NCI-H187 (cell line): ENCODE measurements around the gene GATA5.
A peak's percentile ranks its signal among the peaks of the same experiment; 100 is the strongest.
"Not testable (repeated sequence)": the region's sequence is repeated elsewhere in the genome, so short reads cannot be mapped to it uniquely, and the experiment has no call there.

ENCODE experiments used
- DNase-seq, 2 experiments: peaks; one replicate each; lab custom pipeline; 2025; lab: John Stamatoyannopoulos, UW

The GATA5 gene

DNA sequence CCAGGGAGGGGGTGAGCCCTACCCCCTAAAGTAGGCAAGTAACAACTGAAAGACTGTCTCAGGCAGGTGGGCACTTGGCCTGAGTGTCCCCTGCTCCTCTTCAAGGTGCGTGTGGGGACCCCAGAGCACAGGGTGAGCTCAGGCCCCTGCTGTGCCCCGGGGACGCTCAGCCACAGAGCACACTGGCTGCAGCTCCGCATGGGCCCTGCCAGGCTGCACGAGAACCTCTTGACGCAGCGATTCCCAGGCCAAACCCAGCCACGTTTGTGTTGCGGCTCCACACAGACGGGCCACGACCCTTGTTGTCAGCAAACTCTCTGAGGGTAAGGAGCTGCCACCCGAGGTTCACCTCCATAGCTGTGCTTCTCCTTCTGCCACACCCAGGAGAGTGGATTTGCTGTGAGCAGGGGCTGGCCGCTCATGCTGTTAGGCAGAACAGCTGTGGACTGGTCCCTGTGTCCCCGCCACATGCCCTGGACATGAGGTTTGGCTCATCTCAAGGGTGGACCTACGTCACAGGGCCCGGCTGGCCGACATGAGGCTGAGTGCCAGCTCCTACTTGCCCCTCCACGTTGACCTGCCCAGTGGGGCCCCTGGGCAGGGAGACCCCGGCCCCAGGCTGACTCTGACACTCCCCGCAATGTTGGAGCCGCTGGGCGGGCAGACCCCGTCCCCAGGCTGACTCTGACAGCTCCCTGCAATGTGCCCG is 29.7 kb upstream of the GATA5 start:
- DNase-seq = no peak

DNA sequence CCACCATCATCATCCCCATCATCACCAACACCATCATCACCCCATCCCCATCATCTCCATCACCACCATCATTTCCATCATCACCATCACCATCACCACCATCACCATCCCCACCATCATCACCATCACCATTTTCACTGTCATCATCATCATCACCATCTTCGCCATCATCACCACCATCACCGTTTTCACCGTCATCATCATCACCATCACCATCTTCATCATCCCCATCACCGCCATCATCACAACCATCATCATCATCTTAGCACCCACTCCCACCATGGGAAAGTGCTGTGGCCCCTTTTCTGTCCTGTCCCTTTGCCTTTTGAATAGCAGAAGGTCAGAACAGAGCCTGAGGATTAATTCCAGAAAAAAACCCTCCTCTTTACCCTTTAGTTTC is 28.5 kb upstream of the GATA5 start:
- DNase-seq = no peak

DNA sequence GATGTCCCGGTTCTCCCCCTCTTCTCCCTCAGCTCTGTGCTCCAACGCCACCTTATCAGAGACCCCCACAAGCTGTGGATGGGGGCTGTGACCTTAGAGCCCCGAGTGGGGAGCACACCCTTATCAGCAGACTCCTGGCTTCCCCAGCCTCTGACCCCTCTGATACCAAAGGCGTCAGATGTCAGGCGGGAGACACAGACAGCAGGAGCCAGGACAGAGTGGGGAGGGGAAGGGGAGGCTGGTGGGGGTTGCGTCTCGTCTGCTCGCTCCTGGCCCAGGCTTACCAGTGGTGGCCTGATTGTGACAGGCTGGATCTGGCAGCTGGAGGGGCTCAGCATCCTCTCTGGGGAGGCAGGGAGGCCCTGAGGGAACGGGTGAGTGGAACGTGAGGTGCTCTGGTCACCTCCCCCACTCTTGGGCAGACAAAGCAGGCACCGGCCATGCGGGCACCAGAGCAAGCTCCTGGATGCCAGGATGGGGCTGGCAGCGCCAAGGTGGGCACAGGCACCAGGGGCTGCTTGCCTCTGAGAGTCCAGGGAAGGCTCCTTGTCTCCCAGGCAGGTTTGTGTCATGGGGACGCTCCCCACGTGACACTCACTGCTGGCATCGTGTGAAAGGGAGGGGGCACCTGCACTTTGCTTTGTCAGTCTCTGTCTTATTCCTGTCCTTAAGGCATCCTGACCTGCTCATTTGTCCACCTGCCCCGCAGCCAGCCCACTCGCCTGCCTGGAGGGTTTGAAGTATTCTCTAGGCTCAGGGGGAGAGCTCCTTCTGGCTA is 27.8 kb upstream of the GATA5 start:
- no peak for DNase-seq

DNA sequence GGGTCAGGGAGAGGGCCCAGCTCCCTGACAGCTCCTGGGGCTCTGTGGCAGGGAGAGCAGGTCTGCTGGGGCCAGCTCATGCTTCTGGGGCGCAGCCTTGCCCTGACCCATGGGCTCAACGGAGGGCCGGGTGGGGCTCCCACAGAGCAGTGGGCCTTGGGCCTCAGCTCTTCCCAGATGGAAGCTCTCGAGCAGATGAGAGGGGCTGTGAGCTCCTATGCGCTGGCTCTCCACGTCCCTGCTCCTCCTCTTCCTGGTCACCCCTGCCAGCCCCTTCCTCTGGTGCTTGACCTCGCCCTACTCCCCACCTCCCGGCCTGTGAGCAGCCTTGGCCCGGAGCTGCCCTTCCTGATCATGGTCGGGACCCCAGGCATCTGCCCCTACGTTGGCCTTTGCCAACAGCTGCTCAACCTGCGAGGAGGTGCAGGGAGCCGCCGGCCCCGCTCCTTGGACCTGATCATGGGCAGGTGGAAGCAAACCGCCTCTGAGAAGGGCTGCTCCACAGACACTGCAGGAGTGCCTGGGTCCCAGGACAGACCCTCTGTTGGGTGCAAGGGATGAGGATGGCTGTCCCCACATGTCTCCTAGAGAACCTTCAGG is 26.8 kb upstream of the GATA5 start:
- no peak for DNase-seq

DNA sequence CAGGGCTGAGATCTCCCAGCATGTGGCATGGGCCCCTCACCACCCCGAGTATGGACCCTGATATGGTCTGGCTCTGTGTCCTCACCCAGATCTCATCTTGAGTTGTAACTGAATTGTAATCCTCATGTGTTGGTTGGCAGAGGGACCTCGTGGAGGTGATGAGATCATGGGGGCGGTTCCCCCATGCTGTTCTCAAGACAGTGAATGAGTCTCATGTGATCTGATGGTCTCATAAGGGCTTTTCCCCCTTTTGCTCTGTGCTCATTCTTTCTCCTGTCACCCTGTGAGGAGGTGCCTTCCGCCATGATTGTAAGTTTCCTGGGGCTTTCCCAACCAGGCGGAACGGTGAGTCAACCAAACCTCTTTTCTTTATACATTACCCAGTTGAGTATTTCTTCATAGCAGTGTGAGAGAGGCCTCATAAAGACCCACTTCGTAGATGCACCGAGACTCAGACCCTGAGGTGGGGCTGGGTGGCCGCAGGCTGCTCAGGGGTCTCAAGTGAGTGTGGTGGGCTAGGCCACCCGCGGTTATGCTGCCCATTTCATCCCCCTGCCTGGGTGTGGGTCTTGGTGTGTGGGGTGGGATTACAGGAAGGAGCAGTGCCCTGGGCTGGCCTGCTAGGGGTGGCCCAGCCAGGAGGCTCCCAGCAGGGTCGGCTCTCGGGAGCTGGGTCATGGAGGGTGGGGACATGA is 26.2 kb upstream of the GATA5 start:
- no peak for DNase-seq

DNA sequence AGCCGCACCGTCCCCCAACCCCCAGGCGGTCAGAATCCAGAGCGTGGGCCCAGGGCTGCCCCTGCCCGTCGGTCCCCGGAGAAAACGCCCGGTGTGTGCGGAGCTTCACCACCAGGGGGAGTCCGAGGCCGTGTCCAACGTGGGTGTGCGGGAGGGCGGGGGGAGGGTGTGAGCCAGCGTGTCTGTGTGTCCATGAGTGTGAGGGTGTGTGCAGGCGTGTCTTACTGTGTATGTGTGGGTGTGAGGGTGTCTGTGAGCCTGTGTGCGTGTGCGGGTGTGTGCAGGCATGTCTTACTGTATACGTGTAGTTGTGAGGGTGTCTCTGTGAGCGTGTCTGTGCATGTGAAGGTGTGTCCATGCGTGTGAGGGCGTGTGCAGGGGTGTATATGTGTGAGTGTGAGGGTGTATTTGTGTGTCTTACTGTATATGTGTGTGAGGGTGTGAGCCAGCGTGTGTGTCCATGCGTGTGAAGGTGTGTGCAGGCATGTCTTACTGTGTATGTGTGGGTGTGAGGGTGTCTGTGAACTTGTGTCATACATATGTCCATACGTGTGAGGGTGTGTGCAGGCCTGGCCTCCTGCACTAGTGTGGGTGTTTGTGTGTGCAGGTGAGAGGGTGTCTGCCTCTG is 24.6 kb upstream of the GATA5 start:
- DNase-seq = peak; percentile 26 to 50

DNA sequence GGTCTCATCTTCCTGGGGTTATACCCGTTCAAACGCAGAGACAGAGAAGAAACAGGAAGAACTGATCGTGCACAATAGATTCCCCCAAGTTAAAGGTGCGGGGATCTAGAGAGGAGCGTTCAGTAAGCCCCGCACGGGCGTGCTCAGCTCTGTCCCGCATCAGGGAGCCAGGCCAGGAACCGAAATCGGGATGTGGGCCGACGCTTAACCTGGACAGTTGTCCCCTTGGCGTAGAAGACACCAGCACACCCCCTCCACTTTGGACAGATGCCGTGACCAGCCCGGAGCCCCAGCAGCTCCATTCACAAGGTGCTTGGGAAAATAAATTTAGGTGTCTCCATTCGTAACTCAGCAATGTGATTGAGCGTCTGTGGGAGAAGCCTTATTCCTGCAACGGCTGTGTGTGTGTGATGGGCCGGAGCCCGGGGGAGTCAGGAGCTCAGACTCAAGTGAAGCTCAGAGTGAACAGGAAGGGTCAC is 24.0 kb upstream of the GATA5 start:
- no peak for DNase-seq

DNA sequence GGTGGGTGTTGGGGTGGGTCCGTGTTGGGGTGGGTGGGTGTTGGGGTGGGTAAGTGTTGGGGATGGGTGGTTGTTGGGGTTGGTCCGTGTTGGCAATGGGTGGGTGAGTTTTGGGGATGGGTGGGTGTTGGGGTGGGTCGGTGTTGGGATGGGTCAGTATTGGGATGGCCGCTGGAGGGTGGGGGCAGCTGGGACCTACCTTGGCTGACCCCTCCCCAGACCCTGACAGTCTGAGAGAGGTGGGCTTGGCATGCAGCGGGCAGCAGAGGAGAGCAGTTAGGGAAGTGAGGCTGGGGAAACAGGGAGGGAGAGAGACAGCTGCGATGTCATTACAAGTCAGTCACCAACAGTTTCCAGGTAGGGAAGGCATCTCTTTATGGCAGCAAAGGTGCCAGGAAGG is 23.1 kb upstream of the GATA5 start:
- DNase-seq = no peak

DNA sequence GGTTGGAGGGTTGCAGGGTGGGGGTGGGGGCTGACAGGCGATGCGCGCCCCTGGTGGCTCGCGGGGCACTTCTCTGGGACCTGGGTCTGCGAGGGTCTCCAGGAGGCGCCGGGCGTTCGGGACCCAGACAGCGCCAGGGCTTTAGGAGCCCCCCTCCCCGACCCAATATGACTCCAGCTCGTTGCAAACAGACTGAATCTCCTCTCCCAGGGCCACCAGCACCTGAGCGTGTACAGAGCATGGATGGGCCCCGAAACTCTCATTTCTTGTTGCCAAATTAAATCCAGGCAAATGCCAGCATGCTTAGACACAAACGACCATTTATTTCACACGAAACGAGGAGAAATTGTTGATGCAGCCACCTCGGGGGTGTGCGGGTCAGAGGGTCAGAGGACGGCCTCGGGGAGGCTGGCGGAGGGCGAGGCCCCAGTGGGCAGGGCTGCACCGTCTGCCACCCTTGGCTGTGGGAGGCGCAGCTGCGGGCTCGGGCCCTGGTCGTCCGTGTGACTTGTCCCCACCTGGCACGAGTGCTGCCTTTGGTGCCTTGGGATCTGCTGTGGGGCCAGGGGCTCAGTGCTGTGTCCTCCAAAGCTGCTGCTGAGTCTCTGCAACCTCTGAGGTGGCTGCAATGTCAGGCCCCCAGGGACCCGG is 20.9 kb upstream of the GATA5 start:
- DNase-seq = peak in 1 of 2 experiments; percentile 10

DNA sequence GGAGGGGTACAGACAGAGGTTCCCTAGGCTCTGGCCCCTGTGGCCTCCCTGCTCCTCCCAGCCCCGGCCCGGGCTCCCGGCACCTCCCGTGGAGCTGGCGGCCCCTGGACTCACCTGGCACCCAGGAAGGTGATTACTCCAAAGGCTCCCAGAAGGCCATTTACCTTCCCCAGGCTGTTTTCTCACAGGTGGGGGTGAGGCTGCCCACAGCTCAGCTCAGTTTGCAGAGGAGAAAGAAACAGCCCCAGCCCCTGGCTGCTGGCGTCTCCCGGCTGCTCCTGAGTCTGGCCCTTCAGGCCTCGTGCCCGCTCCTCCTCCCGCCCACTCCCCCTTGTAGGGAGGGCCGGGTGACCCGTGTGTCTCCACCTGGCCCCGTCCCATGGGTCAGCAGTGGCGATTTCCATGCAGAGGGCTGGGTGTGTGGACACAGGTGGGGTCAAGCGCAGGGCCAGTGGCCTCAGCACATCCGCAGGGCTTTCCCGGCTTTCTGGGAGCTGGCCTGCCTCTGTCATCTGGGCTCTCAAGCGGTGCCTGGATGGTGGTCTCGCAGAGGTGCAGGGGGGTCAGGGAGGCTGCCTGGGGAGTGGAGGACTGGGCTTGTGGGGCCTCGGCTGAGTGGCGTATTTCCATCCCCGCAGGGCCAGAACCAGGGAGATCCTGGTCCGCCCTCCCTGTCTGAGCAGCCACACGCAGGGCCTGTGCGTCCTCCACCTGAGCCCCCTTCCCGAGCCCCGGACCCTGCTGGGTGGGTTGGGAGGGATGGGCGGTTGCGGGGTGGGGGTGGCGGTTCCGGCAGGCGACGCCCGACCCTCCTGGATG is 20.2 kb upstream of the GATA5 start:
- DNase-seq = no peak

DNA sequence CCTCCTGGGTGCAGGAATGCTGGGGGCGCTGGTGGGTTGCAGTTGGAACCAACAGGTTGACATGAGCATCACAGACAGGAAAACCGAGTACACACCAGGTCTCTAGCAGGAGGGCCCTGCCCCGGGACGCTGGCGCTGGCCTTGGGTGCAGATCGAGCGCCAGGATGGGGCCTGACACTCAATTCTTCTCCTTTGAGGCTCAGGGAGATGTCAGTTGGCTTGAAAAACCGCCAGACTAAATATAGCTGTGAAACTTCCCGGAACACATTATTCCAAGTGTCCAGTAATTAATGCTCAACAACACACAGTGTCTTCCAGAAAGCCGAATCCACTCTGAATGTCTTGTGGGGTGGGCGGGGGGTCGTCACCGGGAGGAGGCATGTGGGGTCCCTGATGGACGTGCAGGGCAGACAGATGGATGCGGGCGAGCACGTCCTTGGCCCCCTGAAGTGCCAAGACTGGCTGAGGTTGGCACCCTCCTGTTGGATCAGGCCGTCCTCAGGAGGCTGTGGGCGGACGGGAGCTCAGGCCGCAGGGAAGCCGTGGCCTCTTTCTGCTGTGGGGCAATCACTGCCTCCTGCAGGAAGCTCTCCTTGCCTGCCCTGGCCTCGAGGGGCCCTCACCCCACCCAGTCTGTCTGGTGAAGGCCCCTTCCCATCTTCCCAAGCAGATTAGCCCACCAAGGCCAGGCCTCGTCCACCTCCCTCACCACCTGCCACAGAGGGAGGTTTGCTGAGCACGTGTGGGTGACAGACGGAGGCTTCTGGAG is 19.4 kb upstream of the GATA5 start:
- DNase-seq = no peak

DNA sequence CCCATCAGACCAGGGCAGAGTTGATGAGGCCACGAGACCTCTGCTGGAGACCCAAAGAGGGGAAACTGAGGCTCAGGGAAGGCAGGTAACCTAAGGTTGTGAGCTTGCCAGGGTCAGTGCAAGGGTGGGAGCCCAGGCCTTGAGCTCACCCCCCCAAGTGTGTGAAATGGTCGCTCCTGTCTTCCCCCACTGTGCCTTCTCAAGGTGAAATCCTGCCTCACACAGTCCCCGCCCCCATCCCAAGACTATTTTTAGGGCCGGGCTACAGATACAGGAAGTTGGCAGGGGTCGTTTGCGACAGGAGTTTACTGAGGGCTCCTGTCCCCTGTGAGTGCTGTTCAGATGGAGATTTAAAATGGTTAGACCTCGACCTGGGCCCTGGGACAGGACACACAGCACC is 18.7 kb upstream of the GATA5 start:
- no peak for DNase-seq

DNA sequence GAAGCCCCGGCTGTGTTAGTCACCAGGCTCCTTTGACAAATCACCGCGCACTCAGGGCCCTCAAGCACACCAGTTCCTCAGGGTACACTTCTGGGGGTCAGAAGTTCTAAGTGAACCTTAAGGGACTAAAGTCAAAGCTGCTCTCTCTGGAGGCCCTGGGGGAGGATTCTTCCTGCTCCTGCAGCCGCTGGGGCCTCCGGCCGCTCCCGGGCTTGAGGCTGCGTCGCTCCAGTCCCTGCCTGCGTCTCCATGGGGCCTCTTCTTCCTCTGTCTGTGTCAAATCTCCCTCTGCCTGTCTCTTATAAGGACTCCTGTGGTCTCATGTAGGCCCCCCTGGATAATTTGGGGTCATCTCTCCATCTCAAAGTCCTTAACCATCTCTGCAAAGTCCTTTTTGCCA is 18.1 kb upstream of the GATA5 start:
- DNase-seq = no peak

DNA sequence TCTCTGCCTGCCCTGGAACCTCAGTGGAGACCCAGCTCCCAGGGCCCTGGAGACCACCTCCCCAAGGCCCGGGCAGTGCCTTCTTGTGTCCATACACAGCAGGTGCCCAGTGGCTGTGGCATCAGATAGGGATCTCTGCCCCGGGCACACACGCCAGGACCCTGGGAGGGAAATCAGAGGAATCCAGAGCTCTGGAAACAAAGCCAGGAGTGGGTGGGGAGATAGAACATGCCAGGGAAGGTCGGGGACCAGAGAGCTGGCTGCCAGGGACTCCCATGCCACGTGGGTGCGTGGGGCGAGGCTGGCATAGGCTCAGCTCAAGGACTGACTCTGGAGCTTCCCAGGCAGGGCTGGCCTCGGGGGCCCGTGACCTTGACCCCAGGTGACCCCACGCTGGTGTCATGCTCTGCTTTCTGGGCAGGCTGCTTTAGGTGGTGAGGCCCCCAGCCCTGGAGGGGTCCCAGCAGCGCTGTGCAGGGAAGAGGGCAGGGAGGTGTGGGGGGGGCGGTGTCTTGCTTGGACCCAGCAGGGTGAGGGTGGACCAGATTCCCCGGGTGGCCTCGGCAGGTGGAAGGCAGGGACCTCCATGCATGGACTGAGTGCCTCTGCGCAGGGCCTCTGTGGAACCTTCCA is 17.6 kb upstream of the GATA5 start:
- DNase-seq = no peak

DNA sequence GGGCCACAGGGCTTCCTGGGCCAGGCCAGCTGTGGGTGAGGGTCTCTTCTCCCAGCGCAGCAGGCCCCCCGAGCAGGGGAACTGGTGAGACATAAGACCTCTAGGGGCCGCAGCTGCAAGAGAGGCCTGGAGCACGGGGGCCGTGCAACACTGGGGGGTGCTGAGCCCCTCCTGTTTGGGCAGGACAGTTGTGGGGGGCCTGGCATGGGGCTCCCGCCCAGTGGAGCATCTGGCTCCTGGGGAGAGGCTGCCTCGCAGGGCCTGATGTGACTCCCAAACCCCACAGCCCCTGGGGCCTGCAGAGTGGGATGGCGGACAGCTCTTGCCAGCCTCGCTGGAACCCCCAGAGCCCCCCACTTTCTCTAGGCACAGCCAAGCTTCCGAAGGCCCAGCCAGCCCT is 16.9 kb upstream of the GATA5 start:
- no peak for DNase-seq

DNA sequence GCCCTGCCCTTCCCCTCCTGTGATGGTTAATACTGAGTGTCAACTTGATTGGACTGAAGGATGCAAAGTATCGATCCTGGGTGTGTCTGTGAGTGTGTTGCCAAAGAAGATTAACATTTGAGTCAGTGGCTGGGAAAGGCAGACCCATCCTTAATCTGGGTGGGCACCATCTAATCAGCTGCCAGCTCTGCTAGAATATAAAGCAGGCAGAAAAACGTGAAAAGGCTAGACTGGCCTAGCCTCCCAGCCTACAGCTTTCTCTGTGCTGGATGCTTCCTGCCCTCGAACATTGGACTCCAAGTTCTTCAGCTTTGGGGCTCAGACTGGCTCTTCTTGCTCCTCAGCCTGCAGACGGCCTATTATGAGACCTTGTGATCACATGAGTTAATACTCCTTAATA is 15.0 kb upstream of the GATA5 start:
- not testable (repeated sequence) for DNase-seq

DNA sequence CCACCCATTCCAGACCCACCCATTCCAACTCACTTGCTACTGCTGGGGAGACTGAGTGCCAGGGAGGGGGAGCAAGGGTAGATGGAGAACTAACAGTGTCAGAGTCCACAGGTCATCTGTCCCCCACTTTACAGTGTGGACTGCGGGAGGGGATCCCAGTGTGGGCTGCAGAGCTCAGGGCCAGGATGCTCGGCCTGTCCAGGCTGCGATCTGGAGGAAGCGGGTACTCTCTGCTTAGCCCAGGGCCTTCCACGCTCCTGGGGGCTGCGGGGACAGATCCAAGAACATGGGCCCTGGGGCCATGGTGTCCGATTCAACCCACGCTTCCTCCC is 14.1 kb upstream of the GATA5 start:
- DNase-seq = no peak

DNA sequence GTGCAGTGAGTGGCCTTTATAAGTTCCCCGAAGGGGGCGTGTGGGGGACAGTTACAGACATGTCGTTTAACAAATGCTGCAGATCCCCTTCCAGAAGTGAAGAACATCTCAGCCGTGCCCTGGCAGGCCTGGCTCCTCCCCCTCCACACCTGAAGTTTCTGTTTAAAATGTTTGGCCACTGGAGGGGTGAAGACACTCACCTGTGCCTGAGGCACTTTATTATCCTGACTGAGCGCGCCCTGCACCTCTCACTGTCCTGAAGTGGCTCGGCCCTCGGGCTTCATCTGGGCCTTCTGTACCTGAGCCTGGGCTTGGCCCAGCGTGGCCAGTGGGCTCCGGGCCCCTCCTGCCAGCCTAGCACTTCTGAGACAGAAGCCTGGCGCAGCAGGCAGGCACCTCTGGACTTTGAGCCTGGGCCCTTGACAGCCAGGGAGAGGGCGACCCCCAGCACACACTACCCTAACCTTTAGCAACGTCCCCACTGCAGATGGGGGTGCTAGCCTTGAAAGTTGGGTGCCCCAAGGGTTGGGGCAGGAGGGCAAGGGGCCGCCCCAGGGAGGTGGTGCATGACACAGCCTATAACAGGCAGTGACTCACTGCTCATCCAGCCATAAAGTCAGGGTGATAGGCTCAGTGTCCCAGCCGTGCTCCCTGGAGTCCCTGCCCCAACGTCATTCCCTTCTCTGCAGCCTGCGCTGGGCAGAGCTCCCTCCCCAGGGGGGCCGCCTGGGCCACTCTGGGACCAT is 13.6 kb upstream of the GATA5 start:
- no peak for DNase-seq

DNA sequence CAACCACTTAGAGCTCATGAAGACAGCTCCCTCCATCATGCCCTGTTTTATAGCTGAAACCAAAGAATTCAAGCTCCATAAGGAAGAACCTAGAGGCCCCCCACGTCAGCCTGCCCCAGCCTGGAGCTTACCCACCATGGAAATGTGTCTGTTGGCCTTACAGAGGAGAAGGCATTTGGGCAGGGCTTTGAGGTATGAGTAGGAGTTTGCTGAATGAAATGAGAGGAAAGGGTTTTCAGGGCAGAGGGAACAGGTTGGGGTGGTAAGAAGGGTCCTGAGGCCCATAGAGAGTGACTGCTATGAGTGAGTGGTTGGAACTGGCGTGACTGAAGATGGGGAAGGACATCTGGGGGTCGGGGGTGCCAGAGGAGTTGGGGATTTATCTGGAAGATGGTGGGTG is 12.7 kb upstream of the GATA5 start:
- DNase-seq = no peak
